Measurements from ENCODE around the gene RANBP3L.

DNA sequence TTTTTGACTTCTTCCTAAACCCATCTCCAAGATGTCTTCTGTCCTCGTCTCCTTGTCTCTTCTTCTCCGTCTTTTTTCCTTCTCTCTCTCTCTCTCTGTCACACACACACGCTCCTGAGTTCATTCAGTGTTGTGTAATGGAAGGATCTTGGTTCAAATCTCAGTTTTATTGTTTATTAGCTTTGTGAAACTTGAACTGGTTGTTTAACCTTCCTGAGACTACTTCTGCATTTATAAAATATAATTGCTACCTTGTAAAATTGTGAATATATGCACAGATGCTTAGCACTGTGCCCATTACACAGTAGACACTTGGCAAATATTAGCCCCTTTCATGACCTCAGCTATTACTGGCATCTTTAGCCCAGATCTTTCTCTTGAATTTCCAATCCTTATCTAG lies 57.6 kb downstream of the RANBP3L start:
- TF ChIP-seq ZNF207 (IDR thresholded peaks at IDR 0.05; ENCODE audit: borderline replicate concordance), result no peak
- no peak for TF ChIP-seq SIN3A (IDR thresholded peaks at IDR 0.05; ENCODE audit: low read depth, low read length)
- TF ChIP-seq TAF1 (IDR thresholded peaks at IDR 0.05; ENCODE audit: borderline replicate concordance, low read depth, low read length), result no peak
- TF ChIP-seq POLR2A (IDR thresholded peaks at IDR 0.05; ENCODE audit: low read depth, low read length), result no peak
- no peak for TF ChIP-seq CHD2 (IDR thresholded peaks at IDR 0.05; ENCODE audit: borderline replicate concordance, low read depth, low read length)
- no peak for TF ChIP-seq MAX (IDR thresholded peaks at IDR 0.05; ENCODE audit: low read depth, low read length)
- TF ChIP-seq SP1 (IDR thresholded peaks at IDR 0.05; ENCODE audit: low read depth, low read length), result no peak
- TF ChIP-seq RAD21 (IDR thresholded peaks at IDR 0.05; ENCODE audit: insufficient read depth, low read depth, low read length), result no peak
- no peak for TF ChIP-seq FOXM1 (IDR thresholded peaks at IDR 0.05; ENCODE audit: low read depth, low read length)
- TF ChIP-seq, protein P1, sequence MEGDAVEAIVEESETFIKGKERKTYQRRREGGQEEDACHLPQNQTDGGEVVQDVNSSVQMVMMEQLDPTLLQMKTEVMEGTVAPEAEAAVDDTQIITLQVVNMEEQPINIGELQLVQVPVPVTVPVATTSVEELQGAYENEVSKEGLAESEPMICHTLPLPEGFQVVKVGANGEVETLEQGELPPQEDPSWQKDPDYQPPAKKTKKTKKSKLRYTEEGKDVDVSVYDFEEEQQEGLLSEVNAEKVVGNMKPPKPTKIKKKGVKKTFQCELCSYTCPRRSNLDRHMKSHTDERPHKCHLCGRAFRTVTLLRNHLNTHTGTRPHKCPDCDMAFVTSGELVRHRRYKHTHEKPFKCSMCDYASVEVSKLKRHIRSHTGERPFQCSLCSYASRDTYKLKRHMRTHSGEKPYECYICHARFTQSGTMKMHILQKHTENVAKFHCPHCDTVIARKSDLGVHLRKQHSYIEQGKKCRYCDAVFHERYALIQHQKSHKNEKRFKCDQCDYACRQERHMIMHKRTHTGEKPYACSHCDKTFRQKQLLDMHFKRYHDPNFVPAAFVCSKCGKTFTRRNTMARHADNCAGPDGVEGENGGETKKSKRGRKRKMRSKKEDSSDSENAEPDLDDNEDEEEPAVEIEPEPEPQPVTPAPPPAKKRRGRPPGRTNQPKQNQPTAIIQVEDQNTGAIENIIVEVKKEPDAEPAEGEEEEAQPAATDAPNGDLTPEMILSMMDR (IDR thresholded peaks at IDR 0.05 in 2 of 3, conservative IDR thresholded peaks at IDR 0.05 in 1 of 3; ENCODE audit: control insufficient read depth in 2 of 3, extremely low read depth in 1 of 3, insufficient read depth in 1 of 3, low read depth in 3 of 3, low read length in 3 of 3), result no peak
- TF ChIP-seq ASH2L (IDR thresholded peaks at IDR 0.05; ENCODE audit: borderline replicate concordance, low read depth), result no peak
- TF ChIP-seq RBBP5 (conservative IDR thresholded peaks at IDR 0.05), result no peak
- TF ChIP-seq EED (IDR thresholded peaks at IDR 0.05; ENCODE audit: low read depth), result no peak
- no peak for TF ChIP-seq HDAC2 (IDR thresholded peaks at IDR 0.05)
